Activated CD4-positive, alpha-beta T cell treated with anti-CD3 and anti-CD28 coated beads, Interleukin-2, amount 10 ng/mL, durations not matched to agents 7 days and 5 days (primary cell): ENCODE data around the gene ATP9B. TPM values are rescaled to one million over a fixed set of nuclear protein-coding genes. Genes with fewer than 3 reads are reported as not detected.

Experiments
- CTCF ChIA-PET: fragments of 350-600 bp; sonication (Branson Sonifier 250); formaldehyde crosslinking; loops from one replicate; lab custom pipeline; 2021; ENCODE audit warnings: antibody characterized with exemption; lab: Charles Lee
- POLR2A ChIA-PET: fragments of 350-600 bp; sonication (Branson Sonifier 250); formaldehyde crosslinking; loops from one replicate; lab custom pipeline; 2021; ENCODE audit warnings: antibody characterized with exemption; lab: Charles Lee
- DNase-seq: peaks from one replicate; pipeline ENCODE4 v3.0.0-alpha.2; 2020
- H3K27ac Mint-ChIP-seq: one replicate; pipeline ENCODE4 v1.8.0; 2021; ENCODE audit warnings: mild to moderate bottlenecking, moderate library complexity, mixed read lengths
- H3K27me3 Mint-ChIP-seq: one replicate; pipeline ENCODE4 v1.8.0; 2021; ENCODE audit warnings: mixed read lengths
- H3K36me3 Mint-ChIP-seq: one replicate; pipeline ENCODE4 v1.8.0; 2021; ENCODE audit warnings: low read depth, mixed read lengths
- H3K4me1 Mint-ChIP-seq: one replicate; pipeline ENCODE4 v1.8.0; 2021; ENCODE audit warnings: mixed read lengths
- H3K4me3 Mint-ChIP-seq: one replicate; pipeline ENCODE4 v1.8.0; 2021; ENCODE audit warnings: mild to moderate bottlenecking, moderate library complexity, mixed read lengths
- H3K9me3 Mint-ChIP-seq: one replicate; pipeline ENCODE4 v1.8.0; 2021; ENCODE audit warnings: mixed read lengths
- total RNA-seq, 2 experiments: library from RNA; stranded (reverse); gene quantifications; one replicate each; pipeline ENCODE4 v1.2.3, GENCODE V29; 2021

ATP9B gene
- total RNA-seq, 2 experiments from 2014 or later = 29.8 to 30.5 TPM

DNA sequence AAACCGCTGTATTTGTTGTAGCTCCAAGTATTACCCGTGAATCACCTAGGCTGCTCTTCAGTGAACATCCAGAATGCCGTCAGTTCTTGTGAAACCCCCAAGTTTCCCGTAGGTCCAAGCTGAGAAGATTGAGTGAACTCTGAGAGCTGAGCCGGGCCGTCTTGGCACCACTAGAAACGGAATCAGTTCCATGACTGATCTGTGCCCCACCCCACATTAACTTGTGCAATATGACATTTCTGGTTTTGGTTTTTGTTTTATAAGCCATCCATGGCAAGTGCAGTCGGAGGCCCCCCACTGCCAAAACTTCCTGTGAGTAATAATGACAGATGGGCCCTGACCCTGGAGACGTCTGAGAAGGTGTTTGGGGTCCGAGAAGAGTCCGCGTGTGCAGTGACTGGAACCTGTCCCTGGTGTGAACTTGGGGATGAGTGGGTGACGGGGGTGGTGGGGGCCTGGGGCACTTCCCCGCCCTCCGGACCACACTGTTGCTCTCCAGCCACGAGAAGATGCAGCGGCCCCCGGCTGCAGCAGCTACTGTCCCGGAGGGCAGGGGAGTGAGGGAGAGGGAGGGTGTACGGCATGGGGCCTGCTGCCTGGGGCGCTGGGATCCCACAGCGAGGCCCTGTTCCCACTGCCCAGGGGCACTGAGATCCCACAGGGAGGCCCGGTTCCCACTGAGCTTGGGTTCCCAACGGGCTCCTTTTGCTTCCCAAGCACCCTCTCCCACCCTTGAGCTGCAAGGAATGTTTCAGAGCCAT is 353.0 kb downstream of the ATP9B start:
- no peaks in the 10 kb centered on the region for H3K9me3 Mint-ChIP-seq
- H3K36me3 Mint-ChIP-seq = peaks cover 8% of the 10 kb centered on the region
- no peak overlapping the region for H3K4me3 Mint-ChIP-seq
- CTCF ChIA-PET = interaction anchor here (0.5 to 1.1 kb wide), 3 partner anchors 16 to 108 kb away, joined by 3 to 5 read pairs (median 3); no protein-coding TSS in a partner anchor
- no peak overlapping the region for H3K27ac Mint-ChIP-seq
- no peaks in the 10 kb centered on the region for H3K27me3 Mint-ChIP-seq
- DNase-seq = no peak
- POLR2A ChIA-PET = no interaction called here
- peaks cover 13% of the 10 kb centered on the region for H3K4me1 Mint-ChIP-seq

DNA sequence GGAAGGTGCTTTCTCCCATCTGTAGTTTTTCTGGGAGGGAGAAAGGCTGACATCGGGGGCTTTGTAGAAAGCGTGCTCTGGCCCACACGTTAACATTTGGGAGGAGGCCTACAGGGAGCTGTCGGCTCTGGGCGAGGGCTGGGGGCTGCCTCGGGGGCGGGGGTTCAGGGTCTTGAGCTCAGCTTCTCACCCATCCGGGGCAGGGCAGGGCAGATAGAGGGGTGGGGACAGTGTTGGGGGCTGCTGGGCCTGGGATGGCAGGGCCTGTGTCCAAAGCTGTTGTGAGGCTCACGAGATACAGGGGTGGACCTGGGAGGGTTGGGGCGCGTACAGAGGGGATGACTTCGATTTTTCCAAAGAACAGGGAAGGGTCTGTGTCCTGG is 353.6 kb downstream of the ATP9B start:
- ChIA-PET POLR2A (no interaction called here), CTCF (no interaction called here)
- H3K36me3 Mint-ChIP-seq = peaks cover 8% of the 10 kb centered on the region
- no peaks in the 10 kb centered on the region for H3K9me3 Mint-ChIP-seq
- H3K4me1 Mint-ChIP-seq = peaks cover 13% of the 10 kb centered on the region
- no peaks in the 10 kb centered on the region for H3K27me3 Mint-ChIP-seq
- no peak overlapping the region for H3K4me3 Mint-ChIP-seq
- no peak overlapping the region for H3K27ac Mint-ChIP-seq
- DNase-seq = no peak

DNA sequence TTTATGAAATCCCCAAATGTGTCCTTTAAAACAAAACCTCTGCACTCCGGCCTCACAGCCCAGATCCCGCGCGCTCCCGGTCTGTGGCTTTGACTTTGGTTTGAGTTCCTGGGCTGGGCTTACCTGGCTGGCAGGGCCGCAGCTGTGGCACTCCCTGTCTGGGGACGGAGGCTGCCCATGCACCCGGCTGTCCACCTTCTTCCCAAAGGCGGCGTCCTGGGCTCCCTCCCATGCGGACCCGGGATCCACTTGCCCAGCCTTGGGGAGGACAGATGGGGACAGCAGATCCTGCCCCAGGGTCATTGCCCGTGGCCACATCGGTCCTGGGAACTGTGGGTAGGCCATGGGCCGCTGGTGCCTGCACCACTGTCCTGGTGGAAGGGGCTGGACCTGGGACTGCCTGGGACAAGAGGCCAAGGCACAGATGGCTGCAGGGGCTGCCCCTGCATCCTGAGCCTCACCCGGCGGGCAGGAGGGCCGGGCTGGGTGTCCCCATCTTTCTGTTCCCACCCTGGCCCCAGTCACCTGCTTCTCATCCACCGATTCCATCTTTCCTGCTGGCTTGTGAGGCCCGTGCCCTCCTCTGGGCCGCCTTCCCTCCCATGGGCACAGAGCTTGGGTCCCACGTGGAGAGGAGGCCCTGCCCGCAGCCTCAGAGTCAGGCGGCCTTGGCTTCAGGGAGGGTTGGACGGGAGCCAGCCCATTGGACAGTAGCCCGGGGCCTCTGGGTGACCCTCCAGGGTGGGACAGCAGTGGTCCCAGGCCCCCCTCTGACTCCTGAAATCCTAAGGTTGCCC is 354.2 kb downstream of the ATP9B start:
- no peak for DNase-seq
- CTCF ChIA-PET = no interaction called here
- POLR2A ChIA-PET = no interaction called here
- Mint-ChIP-seq H3K4me3 (no peak overlapping the region), H3K27ac (no peak overlapping the region), H3K36me3 (peaks cover 8% of the 10 kb centered on the region), H3K9me3 (no peaks in the 10 kb centered on the region), H3K4me1 (peaks cover 16% of the 10 kb centered on the region), H3K27me3 (no peaks in the 10 kb centered on the region)

DNA sequence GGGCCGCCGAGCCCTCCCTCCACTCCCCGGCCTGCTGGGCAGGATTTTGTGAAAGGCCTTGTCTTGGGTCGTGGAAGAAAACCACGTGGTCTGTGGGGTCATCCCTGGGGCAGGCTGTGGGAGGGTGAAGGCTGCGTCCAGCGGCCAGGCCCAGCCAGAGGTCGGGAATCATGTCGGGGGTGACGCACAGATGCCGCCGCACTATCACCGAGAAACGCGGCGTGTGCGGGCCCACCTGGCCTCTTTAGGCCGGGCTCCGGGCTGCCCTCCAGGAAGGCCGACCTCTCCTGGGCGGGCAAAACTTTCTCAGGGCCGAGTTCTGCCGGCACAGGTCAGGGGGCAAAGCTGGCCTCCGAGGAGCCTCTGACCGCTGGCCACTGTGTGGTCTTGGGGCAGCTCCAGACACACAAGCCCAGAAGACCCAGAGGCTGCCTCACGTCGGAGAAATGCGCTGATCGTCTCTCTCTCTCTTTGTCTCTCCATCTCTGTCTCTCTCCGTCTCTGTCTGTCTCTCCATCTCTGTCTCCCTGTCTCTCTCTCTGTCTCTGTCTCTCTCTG is 354.9 kb downstream of the ATP9B start:
- no peak for DNase-seq
- Mint-ChIP-seq H3K27me3 (no peaks in the 10 kb centered on the region), H3K4me3 (no peak overlapping the region), H3K36me3 (peaks cover 8% of the 10 kb centered on the region), H3K9me3 (no peaks in the 10 kb centered on the region), H3K4me1 (peaks cover 16% of the 10 kb centered on the region), H3K27ac (peak overlapping the region; percentile 65)
- ChIA-PET POLR2A (no interaction called here), CTCF (no interaction called here)

DNA sequence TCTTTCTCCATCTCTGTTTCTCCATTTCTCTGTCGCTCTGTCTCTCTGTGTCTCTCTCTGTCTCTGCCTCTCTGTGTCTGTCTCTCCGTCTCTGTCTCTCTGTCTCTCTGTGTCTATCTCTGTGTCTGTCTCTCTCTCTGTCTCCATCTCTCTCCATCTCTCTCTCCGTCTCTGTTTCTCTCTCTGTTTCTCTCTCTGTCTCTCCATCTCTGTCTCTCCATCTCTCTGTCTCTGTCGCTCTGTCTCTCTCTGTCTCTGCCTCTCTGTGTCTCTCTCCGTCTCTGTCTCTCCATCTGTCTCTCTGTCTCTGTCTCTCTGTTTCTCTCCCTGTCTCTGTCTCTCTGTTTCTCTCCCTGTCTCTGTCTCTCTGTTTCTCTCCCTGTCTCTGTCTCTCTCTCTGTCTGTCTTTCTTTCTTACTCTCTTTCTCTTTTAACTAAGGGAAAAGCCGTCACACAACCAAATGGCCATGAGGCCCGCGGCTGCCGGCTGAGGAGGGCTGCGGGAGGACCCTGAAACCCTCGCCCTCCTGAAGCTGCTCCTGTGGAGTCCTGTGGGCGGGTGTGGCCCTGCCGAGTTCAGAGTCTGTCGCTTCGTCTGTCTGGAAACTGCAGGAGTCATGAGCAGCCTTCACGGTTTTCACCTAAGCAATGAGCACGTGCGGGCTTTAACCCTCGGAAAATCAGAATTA is 355.8 kb downstream of the ATP9B start:
- Mint-ChIP-seq H3K27ac (no peak overlapping the region), H3K4me1 (peaks cover 21% of the 10 kb centered on the region), H3K36me3 (peaks cover 10% of the 10 kb centered on the region), H3K9me3 (no peaks in the 10 kb centered on the region), H3K4me3 (no peak overlapping the region), H3K27me3 (no peaks in the 10 kb centered on the region)
- ChIA-PET CTCF (no interaction called here), POLR2A (no interaction called here)
- DNase-seq = no peak

DNA sequence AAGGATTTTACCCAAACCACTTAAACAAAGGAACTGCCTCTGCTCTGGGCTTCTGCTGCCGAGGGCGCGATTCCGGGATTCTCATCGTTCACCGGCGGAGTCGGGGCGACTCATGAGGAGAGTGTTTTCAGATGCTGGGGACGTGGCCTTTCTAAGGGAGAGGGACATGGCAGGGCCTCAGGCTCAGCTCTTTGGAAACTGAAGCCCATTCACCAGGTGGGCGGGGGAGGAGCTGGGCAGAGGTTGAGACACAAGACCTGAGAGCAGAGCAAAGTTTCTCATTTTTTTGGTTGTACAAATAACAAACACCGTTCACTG is 356.3 kb downstream of the ATP9B start:
- no peak overlapping the region for H3K4me3 Mint-ChIP-seq
- no peak for DNase-seq
- H3K9me3 Mint-ChIP-seq = no peaks in the 10 kb centered on the region
- ChIA-PET CTCF (interaction anchor here (1.1 kb wide), 1 partner anchor 114 kb away, joined by 3 read pairs; no protein-coding TSS in a partner anchor), POLR2A (no interaction called here)
- H3K4me1 Mint-ChIP-seq = peaks cover 21% of the 10 kb centered on the region
- no peak overlapping the region for H3K27ac Mint-ChIP-seq
- H3K27me3 Mint-ChIP-seq = no peaks in the 10 kb centered on the region
- H3K36me3 Mint-ChIP-seq = peaks cover 10% of the 10 kb centered on the region

DNA sequence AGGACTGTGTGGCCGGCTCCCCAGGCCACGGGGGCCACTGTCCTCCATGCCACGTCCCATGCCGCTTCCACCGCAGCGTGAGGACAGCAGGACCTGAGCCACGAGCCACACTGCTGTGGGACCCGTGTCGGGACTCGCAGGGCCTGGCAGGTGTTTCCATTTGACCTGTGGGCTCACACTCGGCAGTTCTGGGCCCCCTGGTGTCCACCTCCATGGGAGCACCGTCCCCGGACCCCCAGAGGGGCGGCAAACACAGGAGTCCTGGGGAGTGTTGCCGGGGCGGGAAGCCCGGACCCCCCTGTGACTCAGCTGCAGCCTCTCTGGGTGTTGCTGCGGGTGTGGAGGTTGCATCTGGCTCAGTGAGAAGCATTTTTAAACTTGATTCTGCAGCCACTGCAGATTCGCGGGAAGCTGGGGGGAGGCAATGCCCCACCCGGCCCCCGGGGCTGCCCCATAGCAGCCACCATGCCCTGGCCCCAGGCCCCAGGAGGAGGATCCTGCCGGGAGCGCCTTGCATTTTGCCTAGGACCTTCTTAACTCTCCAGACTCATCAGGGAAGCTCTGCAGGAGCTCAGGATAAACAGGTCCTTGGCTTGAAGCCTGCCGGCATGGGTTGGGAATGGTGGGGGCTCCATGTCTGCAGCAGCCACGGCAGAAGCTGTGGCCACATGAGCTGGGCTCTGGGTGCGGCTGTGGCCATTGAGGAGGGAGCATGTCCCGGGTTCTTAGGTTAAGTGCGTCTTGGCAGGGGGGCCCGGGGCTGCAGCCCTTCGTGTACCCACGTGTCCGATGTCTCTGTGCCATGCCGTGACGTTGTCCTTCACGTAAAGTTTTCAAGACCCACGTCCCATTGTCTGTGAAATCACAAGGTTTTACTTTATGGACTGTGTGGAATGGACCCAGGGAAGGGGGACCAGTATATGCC is 357.4 kb downstream of the ATP9B start:
- Mint-ChIP-seq H3K9me3 (no peaks in the 10 kb centered on the region), H3K4me1 (peaks cover 24% of the 10 kb centered on the region), H3K27ac (no peak overlapping the region), H3K27me3 (no peaks in the 10 kb centered on the region), H3K36me3 (peaks cover 10% of the 10 kb centered on the region), H3K4me3 (no peak overlapping the region)
- ChIA-PET POLR2A (no interaction called here), CTCF (interaction anchor here (0.7 to 1.1 kb wide), 4 partner anchors 9 to 113 kb away, joined by 3 read pairs; no protein-coding TSS in a partner anchor)
- DNase-seq = no peak

DNA sequence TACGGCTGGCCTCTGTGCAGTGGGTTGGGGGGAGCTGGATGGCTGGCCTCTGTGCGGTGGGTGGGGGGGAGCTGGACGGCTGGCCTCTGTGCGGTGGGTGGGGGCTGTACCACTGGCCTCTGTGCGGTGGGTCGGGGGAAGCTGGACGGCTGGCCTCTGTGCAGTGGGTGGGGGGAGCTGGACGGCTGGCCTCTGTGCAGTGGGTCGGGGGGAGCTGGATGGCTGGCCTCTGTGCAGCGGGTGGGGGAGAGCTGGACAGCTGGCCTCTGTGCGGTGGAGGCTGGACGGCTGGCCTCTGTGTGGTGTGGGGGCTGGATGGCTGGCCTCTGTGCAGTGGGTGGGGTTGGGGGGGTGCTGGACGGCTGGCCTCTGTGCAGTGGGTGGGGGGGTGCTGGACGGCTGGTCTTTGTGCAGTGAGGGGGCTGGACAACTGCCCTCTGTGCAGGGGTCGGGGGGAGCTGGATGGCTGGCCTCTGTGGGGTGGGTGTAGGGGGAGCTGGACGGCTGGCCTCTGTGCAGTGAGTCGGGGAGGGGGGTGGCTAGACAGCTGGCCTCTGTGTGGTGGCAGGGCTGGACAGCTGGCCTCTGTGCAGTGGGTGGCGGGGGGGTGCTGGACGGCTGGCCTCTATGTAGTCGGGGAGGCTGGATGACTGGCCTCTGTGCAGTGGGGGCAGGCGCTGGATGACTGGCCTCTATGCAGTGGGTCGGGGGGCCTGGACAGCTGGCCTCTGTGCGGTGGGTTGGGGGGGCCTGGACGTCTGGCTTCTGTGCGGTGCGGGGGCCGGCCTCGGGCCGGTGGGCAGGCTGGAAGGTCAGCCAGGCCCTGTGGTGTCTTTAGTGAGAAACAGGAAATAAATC is 358.4 kb downstream of the ATP9B start:
- Mint-ChIP-seq H3K4me1 (peaks cover 24% of the 10 kb centered on the region), H3K27me3 (no peaks in the 10 kb centered on the region), H3K9me3 (no peaks in the 10 kb centered on the region), H3K27ac (no peak overlapping the region), H3K36me3 (peaks cover 10% of the 10 kb centered on the region), H3K4me3 (no peak overlapping the region)
- ChIA-PET CTCF (interaction anchor here (0.7 to 1.3 kb wide), 5 partner anchors 8 to 23 kb away, joined by 3 read pairs; no protein-coding TSS in a partner anchor), POLR2A (no interaction called here)
- no peak for DNase-seq

Other genes with a start within 250 kb of the ATP9B start
- gene SALL3, start 89.6 kb upstream of the ATP9B start, total RNA-seq = not detected